Right kidney (tissue), 1 donor: ENCODE data around the gene RTN4R.
"Not testable (repeated sequence)": the region's sequence is repeated elsewhere in the genome, so short reads cannot be mapped to it uniquely, and the experiment has no call there.

Experiments used
- DNase-seq: peaks from one replicate; pipeline ENCODE4 v3.0.0-alpha.2; 2016

Gene RTN4R

DNA sequence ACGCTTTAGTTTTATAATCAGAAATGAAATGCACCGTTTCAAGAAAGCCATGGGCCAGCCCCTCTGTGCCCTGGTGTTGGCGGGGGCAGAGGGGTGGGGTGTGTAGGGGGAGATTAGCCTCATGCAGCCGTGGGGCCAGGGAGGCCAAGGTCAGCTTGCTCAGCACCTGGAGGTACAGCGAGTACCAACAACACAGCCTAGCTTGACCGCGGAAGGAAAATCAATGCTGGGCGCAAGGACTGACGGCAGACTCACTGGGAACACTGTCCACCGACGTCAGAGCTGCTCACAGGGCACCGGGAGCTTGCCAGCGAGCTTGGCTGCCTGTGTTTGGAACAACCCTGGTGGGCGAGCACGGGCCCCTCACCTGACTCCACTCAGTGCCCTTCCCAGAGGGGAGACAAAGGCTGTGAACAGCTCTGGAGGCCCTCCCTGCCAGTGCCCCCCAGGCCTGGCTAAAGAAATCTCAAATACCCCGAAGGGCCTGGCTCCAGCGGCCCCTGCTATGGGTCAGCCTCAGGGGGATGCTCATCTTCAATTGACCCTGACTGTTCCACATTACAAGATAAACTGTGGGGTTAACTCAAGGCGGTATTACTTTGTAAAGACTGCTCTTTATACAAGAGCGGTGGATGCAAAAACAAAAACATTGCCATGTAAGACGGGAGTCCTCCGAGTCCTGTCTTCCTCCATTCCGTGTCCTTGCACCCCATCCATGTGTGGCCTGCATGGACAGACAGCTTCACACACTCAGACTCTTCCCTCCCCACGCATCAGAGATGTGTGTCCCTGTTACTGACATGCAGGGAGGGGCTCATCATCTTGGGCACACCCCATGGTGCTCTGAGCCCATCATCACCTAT lies 21.3 kb upstream of the RTN4R start:
- DNase-seq = not testable (repeated sequence)

DNA sequence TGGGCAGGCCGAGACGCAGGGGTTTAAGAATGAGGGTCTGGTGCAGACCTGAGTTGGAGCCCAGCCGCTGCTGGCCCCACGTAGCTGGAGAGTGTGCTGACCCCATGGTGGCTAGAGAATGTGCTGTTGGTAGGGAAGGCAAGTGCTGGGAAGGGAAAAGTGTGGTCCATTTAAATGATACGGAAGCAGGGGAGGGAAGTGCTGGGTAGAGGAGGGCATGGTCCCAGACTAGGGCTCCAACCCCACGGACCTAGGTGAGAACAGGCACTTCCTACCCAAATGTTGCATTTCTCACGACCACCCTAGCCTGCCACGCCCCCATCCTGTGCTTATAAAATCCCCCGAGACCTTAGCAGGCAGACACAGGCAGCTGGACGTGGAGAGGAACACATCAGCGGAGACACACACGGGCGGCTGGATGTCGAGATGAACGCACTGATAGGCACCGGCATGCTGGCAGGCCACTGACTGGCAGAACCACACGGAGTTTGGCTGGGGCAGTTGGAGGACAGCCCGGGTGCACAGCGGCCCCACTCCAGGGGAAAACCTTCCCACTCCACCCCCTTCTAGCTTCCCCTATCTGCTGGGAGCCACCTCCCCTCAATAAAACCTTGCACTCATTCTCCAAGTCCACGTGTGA lies 18.8 kb upstream of the RTN4R start:
- not testable (repeated sequence) for DNase-seq

DNA sequence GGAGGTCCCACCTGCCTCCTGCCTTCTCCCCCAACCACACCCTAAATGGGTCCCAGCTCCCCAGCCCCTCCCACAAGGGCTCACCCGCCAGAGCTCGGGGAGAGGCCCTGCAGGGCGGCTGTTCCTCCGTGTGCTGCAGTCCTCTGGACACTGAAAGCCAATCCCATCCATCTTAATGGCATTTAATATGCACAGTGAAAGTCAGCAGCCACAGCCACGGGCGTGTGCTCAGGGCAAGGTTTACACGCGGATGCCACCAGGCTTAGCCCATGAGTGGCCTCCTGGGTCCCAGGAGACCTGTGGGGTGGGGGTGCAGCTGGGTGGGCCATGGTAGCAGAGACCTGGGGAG lies 18.2 kb upstream of the RTN4R start:
- not testable (repeated sequence) for DNase-seq

DNA sequence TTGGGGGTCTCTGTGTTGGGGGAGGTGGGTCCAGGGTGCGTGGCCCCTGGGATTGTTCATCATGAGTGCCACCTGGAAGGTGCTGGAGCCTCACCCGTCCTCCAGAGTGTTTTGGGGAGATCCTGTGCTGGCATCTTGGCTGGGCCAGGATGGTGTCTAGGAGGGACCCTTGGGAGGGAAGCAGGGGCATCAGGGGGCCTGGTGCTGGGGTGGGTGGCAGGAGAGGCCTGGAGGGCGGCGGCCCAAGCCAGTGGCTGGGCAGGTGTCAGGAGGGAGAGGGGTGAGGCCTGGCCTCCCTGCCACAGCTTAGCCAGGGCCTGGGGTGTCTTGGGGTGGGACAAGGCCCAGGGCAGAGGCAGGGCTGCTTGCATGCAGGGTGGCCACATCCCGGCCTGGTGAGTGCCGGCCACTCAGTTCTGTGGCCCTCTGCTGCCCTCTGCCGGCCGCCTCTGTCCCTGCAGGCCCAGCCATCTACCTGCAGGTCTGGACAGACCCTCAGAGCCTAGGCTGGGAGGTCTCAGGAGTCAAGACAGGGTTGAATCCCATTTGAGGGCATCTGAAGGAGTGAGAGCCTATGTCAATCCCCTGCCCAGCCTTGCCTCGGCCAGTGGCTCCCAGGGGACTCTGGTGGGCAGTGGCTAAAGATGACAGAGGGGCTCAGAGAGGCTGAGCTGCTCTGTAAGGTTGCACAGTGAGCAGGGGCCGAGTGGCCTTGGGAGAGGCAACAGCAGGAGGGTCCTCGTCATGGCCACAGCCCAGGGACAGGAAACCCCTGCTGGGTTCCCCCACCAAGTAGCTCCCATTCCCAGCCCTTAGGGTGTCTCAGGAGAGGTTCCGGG lies 17.6 kb upstream of the RTN4R start:
- DNase-seq = peak; percentile 63

DNA sequence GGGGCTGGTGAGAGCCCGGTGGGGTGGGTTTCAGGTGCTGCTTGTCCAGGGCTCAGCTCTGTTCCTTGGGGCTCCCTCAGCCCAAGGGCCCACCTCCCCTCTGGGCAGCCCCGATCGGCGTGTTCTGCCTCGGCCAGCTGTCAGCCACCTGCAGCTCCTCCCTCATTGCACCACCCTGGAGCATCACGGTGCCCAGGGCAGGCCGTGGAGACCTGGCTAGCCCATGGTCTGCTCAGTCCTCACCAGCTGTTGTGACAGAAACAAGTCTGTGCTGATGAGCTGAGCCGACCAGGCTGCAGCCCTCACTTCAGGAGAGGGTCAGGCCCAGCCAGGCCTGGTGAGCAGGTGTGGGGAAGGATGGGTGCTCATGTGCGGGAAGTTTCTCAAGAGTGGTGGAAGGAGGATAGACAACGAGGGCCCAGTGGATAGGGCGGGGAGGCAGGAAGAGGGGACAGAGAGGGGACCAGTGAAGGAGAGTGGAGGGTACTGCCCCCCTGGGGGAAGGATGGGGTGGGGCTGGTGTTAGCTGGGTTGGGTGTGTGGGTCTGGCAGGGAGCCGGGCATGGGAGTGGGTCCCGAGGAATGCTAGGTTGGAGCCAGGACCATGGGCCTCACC lies 16.5 kb upstream of the RTN4R start:
- no peak for DNase-seq

DNA sequence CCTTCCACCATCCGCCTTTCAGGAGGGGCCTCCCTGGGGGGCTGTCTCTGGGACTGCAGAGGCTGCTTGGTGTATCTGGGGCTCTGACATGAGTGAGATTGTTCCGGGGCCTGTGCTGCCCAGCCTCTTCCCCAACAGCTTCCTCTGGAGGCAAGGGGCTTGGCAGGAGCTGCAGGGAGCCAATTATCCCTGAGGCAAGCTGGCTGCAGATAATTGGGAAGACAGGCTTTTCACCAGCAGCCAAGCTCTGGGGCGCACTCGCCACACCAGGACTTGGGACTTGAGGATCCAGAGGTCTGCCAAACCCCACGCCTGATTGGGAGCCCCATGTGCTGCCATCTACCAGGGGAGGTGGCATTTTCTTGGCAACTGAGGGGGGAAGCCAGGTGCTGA lies 15.6 kb upstream of the RTN4R start:
- DNase-seq = no peak

DNA sequence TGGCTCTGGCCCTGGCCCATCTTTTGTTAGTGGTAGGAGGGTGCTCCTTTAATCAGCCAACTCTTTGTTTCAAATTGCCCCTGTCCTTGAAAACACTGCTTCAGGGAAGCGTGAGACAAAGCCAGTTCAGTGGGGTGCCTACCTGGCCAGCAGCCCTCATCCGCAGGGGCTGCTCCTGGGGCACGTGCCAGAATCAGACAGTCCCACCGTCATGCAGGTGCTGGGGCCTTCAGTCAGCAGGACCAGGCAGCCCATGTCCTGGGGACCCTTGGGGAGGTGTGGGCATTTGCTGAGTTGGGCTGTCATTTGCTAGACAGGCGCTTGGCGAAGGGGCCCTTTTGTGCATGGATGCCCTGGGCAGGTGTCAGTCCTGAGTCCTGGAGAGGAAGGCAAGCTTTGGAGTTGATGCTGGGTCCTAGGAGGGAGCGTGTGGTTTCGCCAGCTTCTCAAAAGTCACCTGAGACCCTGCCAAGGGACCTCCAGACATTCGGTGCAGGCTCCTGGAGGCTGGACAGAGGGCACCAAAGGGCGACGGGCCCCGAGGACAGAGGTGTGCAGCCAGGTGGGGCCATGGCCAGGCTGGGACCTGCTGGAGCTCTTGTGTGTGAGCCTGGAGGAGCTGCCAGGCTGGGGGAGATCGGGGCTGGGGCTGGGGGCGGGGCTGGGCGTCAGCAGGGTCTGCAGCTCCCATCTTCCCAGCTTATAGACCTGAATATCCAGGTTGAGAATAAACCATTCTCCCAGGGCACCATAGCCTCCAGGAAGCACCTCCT lies 15.0 kb upstream of the RTN4R start:
- no peak for DNase-seq

DNA sequence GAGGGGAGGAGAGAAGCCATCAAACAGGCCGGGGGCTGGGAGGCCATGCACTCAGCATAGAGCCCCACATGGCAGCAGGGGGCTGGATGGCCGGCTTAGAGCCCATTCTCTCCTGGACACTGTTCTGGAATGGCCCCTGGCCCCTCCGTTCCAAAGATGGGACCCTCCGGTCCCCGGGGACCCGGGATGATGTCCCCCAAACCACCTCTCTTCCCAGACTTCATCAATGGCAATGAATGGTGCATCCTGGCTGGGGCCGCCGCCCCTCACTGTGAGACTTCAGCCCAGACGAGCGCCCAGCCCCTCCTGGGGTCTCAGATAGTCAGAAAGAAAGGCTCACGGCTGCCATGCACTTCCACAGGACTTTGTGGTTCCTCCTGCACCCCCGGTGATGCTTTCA lies 13.8 kb upstream of the RTN4R start:
- DNase-seq = no peak

DNA sequence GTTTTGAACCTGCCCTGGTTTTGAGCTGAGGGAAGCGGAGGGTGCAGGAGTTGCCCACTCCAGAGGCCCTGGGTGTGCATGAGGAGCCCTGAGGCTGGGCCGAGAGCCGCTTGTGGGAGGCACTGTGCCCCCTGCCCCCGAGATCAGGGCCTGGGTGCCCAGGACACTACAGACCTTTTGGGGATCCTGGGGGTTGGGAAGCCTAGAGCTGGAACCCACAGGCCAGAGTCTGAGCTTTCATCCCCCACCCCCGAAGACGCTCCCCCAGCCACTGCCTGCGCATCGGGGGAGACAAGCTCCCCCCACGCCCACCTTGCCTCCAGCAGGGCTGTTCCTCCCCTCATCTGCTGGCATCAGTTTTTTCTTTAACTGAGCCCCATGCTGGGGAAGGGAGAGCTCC lies 13.4 kb upstream of the RTN4R start:
- DNase-seq = not testable (repeated sequence)

DNA sequence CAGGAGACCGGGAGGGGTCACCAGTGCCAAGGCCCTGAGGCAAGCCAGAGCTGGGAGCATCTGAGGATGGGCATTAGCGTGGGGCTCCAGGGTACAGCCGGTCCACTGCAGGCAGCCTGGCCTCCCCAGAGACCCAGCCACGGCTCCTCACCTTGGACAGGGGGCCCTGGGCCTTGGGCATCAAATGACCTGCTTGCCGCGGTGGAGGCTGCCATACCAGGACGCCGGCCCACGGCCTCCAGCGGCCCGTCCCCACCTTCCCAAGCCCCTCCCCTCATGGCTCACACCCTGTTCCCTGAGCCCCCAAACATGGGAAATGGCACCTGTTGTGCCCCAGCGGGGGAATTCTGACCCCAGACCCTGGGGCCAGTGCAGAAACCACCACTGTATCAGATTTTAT lies 12.7 kb upstream of the RTN4R start:
- no peak for DNase-seq

DNA sequence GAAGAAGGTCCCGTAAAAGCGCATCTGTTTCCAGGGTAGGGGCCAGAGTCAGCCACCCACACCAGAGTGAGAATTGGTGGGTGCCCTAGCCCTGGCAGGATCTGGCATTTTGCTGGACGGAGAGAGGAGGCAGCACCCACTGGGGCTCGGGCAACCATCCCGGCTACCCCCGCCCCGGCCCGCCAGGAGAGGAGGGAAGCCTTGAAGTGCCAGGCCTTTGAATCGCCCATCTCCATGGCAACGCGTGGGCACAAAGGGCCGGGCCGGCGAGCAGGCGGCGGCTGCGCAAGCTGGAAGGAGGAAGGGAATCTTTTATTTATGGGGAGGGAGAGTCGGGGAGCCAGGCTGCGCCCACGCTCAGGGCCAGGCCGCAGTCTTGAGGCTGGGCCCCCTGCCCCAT lies 12.0 kb upstream of the RTN4R start:
- DNase-seq = not testable (repeated sequence)

DNA sequence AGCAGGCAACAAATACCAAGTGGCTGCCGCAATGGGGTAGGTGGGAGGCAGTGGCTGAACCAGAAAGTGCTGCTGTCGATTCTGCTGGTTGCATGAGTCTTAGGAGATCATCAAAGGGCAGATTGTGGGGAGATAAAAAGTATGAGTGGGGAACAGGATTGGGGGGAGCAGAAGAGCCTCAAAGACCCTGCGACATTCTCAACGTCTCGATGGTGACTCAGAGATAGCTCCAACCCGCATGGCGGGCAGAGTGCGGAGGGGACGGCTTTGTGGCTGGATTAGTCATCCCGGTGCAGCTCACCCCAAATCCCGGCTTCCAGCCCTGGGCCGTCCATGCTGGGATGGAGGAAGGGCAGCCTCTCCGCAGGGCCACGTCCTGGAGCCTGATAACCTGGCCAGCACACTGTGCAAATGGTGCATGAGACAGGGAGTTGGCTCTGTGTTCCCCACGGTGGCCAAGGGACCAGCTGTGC lies 11.6 kb upstream of the RTN4R start:
- DNase-seq = no peak

DNA sequence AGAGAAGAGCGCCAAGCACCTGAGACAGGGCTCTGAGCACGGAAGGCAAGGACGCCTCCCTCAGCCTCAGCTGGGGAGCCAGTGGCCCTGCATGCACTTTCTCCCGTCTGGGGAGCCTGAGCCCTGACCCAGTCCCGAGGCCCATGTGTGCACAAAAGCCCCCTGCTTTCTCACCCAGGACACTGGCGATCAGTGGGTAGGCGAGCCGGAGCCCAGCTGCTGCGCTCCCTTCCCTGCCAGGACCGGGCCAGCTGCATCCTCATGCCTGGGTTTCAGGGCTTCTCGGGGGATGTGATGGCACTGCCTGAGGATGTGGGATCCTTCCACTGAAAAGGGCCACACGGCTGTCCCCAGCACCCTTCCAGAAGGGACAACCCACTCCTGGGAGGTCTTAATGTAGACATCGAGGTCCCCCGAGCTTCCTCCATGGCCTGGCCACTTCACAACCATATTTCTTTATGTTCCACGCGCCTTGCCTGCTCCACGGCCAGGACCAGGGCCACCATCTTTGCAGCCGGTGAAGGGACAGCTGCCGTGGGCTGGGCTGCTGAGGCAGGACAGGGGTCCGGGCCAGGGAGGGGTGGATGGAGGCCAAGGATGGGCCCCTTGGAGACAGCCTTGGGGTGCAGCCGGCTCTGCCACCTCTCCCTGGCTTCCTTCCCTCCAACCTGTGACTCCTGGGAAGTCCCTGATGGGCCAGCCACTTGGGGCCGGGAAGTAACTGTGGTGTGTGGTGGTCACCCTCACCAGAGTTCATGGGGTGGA lies 10.8 kb upstream of the RTN4R start:
- DNase-seq = not testable (repeated sequence)

DNA sequence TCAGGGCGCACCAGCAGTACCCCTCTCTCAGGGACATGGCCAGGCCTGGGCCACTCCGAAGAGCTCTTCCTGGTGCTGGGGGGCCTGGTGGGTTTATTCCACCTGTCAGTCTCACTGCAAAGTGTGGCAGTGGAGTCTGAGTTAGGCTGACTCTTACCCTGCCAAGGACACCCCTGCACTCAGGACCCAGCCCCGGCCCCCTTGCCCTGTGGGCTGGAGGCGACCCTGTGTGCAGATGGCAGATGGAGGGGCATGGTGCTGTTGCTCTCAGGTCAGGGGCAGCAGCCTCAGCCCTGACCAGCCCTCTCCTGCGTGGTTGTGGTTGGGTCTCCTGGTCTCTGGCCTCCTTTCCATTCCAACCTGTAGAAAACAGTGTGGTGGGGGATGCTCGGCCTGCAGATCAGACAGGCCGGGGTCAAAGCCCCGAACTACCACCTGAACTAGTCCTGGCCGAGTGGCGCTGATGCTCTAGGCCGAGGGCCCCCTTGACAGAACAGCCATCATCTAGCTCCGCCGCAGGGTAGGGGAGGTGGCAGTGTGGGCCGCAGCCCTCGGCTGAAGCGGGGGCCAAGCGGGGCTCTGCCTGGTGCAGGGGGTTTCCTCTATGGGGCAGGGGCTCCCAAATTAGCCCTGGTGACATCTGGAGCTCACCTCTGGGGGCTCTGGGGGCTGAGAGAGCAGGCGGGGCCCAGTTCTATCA lies 10.0 kb upstream of the RTN4R start:
- DNase-seq = not testable (repeated sequence)

DNA sequence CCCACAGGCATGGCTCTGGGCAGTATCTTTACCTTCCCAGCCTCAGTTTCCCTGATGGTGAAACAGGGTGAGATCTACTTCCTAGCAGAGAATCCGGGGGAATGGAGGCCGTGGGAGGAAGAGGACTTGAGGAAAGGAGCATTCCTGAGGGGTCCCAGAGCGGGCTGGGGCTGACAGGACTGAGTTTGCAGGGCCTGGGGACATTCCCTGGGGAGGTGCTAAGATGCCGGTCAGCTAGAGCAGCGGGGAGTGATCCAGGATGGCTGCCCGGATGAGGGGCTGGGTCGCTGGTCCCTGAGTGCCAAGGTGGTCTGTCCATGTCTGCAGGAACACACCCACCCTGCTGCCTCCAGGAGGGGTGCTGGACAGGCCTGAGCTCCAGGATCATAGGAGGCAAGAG lies 8.3 kb upstream of the RTN4R start:
- no peak for DNase-seq

DNA sequence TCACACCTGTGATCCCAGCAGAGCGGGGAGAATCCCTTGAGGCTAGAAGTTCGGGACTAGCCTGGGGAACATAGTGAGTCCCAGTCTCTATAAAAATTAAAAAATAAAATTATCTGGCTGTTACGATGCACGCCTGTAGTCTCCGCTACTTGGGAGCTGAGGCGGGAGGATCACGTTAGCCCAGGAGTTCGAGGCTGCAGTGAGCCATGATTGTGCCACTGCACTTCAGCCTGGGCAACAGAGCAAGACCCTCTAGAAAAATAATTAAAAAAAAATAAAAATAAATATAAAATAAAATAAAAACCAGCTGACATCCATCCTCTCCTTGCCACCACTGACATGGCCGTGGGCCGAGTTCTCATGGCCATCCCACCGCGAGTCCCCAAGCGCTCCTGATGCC lies 7.7 kb upstream of the RTN4R start:
- DNase-seq = no peak

DNA sequence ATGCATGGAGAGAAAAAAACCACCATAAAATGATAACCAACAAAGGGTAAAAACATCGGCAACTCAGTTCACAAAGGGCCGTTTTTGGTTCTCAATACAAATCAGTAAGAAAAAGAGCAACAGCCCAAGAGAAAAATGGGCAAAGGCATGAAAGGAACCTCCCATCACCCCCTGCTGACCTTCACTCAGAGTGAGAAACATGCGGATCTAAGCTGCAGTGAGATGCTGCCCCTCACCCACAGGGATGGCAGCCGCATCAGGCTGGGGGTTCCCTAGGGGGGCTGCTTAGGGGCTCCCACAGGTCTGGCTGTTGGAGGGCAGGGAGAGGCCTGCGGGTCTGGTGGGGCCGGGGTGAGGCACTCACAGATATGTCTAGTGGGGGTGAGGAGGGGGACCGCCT lies 7.2 kb upstream of the RTN4R start:
- DNase-seq = not testable (repeated sequence)

DNA sequence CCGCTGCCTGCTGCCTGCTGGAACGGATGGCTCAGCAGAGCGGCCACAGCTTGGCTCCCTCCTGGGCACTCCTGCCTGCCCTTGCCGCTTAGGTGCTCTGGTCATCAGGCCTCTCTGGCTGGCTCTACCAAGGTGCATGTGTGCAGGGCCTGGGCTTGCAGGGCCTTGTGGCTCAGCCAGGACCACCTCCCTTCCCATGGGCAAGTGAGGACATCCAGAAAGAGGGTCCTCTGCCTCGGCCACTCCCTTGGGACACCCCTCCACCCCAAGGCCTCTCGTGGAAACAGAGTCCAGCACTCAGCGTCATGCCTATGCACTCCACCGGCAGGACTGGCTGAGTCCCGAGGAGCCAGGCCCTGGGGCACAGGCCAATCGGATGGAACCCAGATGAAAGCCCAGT lies 6.3 kb upstream of the RTN4R start:
- not testable (repeated sequence) for DNase-seq

DNA sequence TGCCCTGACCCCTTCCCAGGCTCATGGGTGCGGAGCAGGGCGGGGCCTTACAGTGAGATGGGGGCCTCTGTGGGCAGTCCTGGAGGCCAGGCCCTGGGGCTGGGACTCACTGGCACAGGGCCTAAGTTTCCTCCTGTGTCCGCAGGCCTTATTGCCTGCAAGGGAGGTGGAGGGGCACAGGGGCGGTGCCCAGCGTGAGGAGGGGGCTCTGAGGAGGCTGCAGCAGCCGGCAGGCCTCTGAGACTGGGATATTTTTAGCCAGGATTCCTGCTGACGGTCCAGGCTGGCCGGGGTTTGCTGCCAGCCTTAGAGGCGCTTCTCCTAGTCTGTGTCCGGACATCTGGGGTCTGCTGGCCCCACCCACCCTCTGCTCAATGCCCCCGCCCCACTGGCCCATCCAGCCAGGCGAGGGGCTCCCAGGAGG lies 5.7 kb upstream of the RTN4R start:
- DNase-seq = no peak

DNA sequence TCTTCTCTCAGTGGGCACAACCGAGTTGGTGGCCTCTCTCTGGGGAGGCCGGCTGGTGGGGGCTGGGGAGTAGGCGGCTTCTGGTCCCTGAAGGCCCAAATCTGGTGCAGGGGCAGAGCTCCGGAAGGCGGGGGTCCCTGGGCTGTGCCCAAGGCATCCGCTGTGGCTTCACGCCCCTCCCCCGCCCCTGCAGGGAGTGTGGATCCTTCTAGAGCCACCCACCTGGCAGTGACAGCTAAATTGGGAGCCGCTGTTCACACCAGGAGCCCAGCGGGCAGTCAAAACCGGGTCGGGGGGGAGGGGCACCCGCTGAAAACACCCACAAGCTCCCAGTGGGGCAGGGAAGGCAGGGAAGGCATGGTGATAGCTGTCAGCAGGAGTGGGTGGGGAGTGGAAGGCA lies 4.6 kb upstream of the RTN4R start:
- no peak for DNase-seq
